SK-N-SH (cell line): Measurements from ENCODE around the gene IRF2BP2. TPM values are rescaled to one million over a fixed set of nuclear protein-coding genes. Genes with fewer than 3 reads are reported as not detected.
A peak's percentile ranks its signal among the peaks of the same experiment; 100 is the strongest.

Experiments
- CTCF ChIA-PET: fragments of 300-600, 350-600 bp; formaldehyde crosslinking; extraction: SDS; loops from one replicate; lab custom pipeline; 2021; lab: Yijun Ruan, JAX
- POLR2A ChIA-PET: fragments of 350-600 bp; sonication (Branson Sonifier 250); formaldehyde crosslinking; extraction: SDS; loops from one replicate; lab custom pipeline; 2020; ENCODE audit warnings: antibody characterized with exemption, inconsistent platforms; lab: Yijun Ruan, JAX
- DNase-seq: peaks from one replicate; pipeline ENCODE4 v3.0.0; 2012
- H2AFZ ChIP-seq: fragments of 200-600 bp; sonication (generic); 2 replicates; pipeline ENCODE4 v1.8.1; 2016; ENCODE audit warnings: antibody characterized with exemption, mild to moderate bottlenecking, low read depth
- H3F3A ChIP-seq: fragments of 200-600 bp; sonication (generic); replicated peaks from 2 replicates; pipeline ENCODE3; 2016; ENCODE audit warnings: antibody characterized with exemption, mild to moderate bottlenecking; ENCODE audit not compliant: insufficient read depth
- H3K27ac ChIP-seq, 2 experiments: fragments of 200-500 bp in 1 of 2; fragments of 200-600 bp in 1 of 2; sonication (Bioruptor generic) in 1 of 2; sonication (generic), shearing (Covaris generic) in 1 of 2; 2 replicates each; pipeline versions ENCODE4 v1.5.1 to v1.6.1; 2014 to 2016; ENCODE audit warnings: low read depth in 2 of 2, inconsistent platforms in 1 of 2, low read length in 1 of 2, mild to moderate bottlenecking in 1 of 2, mixed read lengths in 1 of 2
- H3K27me3 ChIP-seq: fragments of 200-600 bp; sonication (generic), shearing (Covaris generic); 2 replicates; pipeline ENCODE4 v1.6.1; 2016; ENCODE audit warnings: mixed run types; ENCODE audit not compliant: insufficient read depth
- H3K36me3 ChIP-seq, 2 experiments: fragments of 200-500 bp in 1 of 2; fragments of 200-600 bp in 1 of 2; sonication (Bioruptor generic) in 1 of 2; sonication (generic) in 1 of 2; replicated peaks in 1 of 2; 2 replicates each; pipeline versions ENCODE3 to v1.5.1; 2014 to 2016; ENCODE audit warnings: low read length in 1 of 2, mild to moderate bottlenecking in 1 of 2; ENCODE audit not compliant: insufficient read depth in 2 of 2, control insufficient read depth in 1 of 2
- H3K4me1 ChIP-seq, 2 experiments: fragments of 200-500 bp in 1 of 2; fragments of 200-600 bp in 1 of 2; sonication (Bioruptor generic) in 1 of 2; sonication (generic), shearing (Covaris generic) in 1 of 2; 2 replicates each; pipeline versions ENCODE4 v1.5.1 to v1.6.1; 2014 to 2016; ENCODE audit warnings: low read depth in 1 of 2, low read length in 1 of 2, mixed run types in 1 of 2; ENCODE audit not compliant: insufficient read depth in 2 of 2, control insufficient read depth in 1 of 2
- H3K4me2 ChIP-seq: fragments of 200-600 bp; sonication (generic), shearing (Covaris generic); 2 replicates; pipeline ENCODE4 v1.6.1; 2017; ENCODE audit warnings: mixed run types
- H3K4me3 ChIP-seq, 2 experiments: fragments of 200-500 bp in 1 of 2; fragments of 200-600 bp in 1 of 2; sonication (Bioruptor generic) in 1 of 2; sonication (generic), shearing (Covaris generic) in 1 of 2; 2 replicates each; pipeline versions ENCODE4 v1.5.1 to v1.8.1; 2014 to 2016; ENCODE audit warnings: low read depth in 2 of 2, inconsistent platforms in 1 of 2, low read length in 1 of 2, mild to moderate bottlenecking in 1 of 2, mixed read lengths in 1 of 2, moderate library complexity in 1 of 2
- H3K79me2 ChIP-seq: fragments of 200-600 bp; sonication (generic); 2 replicates; pipeline ENCODE4 v1.8.1; 2017; ENCODE audit warnings: mild to moderate bottlenecking; ENCODE audit not compliant: insufficient read depth
- H3K9ac ChIP-seq: fragments of 200-600 bp; sonication (generic); 2 replicates; pipeline ENCODE4 v1.6.1; 2017; ENCODE audit warnings: mixed run types
- H3K9me2 ChIP-seq: fragments of 200-600 bp; sonication (generic); 2 replicates; pipeline ENCODE4 v1.6.1; 2017; ENCODE audit warnings: mixed run types
- H3K9me3 ChIP-seq: fragments of 200-600 bp; sonication (generic); 2 replicates; pipeline ENCODE4 v1.6.1; 2017; ENCODE audit warnings: mixed run types, mild to moderate bottlenecking, moderate library complexity
- H4K20me1 ChIP-seq: fragments of 200-600 bp; sonication (generic); 2 replicates; pipeline ENCODE4 v1.6.1; 2017; ENCODE audit warnings: mild to moderate bottlenecking, mixed run types; ENCODE audit not compliant: insufficient read depth
- CTCF ChIP-seq: fragments of 200-600 bp; sonication (generic); IDR thresholded peaks from 2 replicates; pipeline ENCODE4 v1.6.1; 2017; ENCODE audit warnings: antibody characterized with exemption, mild to moderate bottlenecking, moderate library complexity
- EP300 ChIP-seq, 2 experiments: IDR thresholded peaks; 2 replicates each; pipeline versions ENCODE4 v1.4.0 to v1.6.1; 2012; ENCODE audit warnings: borderline replicate concordance in 1 of 2, low read depth in 1 of 2, low read length in 1 of 2
- FOSL2 ChIP-seq: IDR thresholded peaks from 2 replicates; pipeline ENCODE4 v1.4.0; 2012; ENCODE audit warnings: low read depth, mild to moderate bottlenecking, moderate library complexity, borderline replicate concordance
- GABPA ChIP-seq: IDR thresholded peaks from 2 replicates; pipeline ENCODE4 v1.4.0; 2012; ENCODE audit warnings: low read depth, mild to moderate bottlenecking
- JUND ChIP-seq: IDR thresholded peaks from 2 replicates; pipeline ENCODE4 v1.4.0; 2012
- MAX ChIP-seq: IDR thresholded peaks from 2 replicates; pipeline ENCODE4 v1.4.0; 2012; ENCODE audit warnings: low read depth
- MXI1 ChIP-seq: IDR thresholded peaks from 2 replicates; pipeline ENCODE4 v1.6.1; 2012; ENCODE audit warnings: mild to moderate bottlenecking, low read depth, low read length, improper control_type of control experiment
- PBX3 ChIP-seq: IDR thresholded peaks from 2 replicates; pipeline ENCODE4; 2012
- RAD21 ChIP-seq: IDR thresholded peaks from 2 replicates; pipeline ENCODE4 v1.6.1; 2012; ENCODE audit warnings: mild to moderate bottlenecking, low read length
- RCOR1 ChIP-seq: fragments of 150-350 bp; IDR thresholded peaks from 2 replicates; pipeline ENCODE4 v1.6.1; 2017; ENCODE audit warnings: antibody characterized with exemption, low read length
- REST ChIP-seq: IDR thresholded peaks from 2 replicates; pipeline ENCODE4 v1.6.1; 2012; ENCODE audit warnings: mild to moderate bottlenecking, low read depth, low read length, moderate library complexity
- RXRA ChIP-seq: IDR thresholded peaks from 2 replicates; pipeline ENCODE4 v1.4.0; 2012; ENCODE audit warnings: low read depth, mild to moderate bottlenecking, borderline replicate concordance
- SIN3A ChIP-seq: IDR thresholded peaks from 2 replicates; pipeline ENCODE4 v1.6.1; 2012; ENCODE audit warnings: low read depth, mild to moderate bottlenecking, low read length, moderate library complexity, borderline replicate concordance
- TAF1 ChIP-seq: IDR thresholded peaks from 2 replicates; pipeline ENCODE4 v1.6.1; 2012; ENCODE audit warnings: low read depth, mild to moderate bottlenecking, low read length, moderate library complexity, borderline replicate concordance
- TEAD4 ChIP-seq: IDR thresholded peaks from 2 replicates; pipeline ENCODE4 v1.4.0; 2012; ENCODE audit warnings: mild to moderate bottlenecking, borderline replicate concordance; ENCODE audit not compliant: insufficient read depth
- USF2 ChIP-seq: fragments of 150-350 bp; IDR thresholded peaks from 2 replicates; pipeline ENCODE4 v1.6.1; 2017; ENCODE audit warnings: antibody characterized with exemption, low read length, low read depth, borderline replicate concordance
- YY1 ChIP-seq: IDR thresholded peaks from 2 replicates; pipeline ENCODE4 v1.4.0; 2012; ENCODE audit warnings: low read depth, mild to moderate bottlenecking
- ZBTB33 ChIP-seq: IDR thresholded peaks from 2 replicates; pipeline ENCODE4 v1.4.0; 2012; ENCODE audit warnings: low read depth, borderline replicate concordance
- WGBS: methylation state at CpG from one replicate; pipeline ENCODE4 v1.1.6; 2017; ENCODE audit warnings: low lambda C conversion rate; 5-methylcytosine and 5-hydroxymethylcytosine counted together
- polyA plus RNA-seq, 3 experiments: library from polyadenylated mRNA; depleted of rRNA; stranded (reverse); fragments of >200 nt; gene quantifications; 2 replicates each; pipeline ENCODE4 v1.2.3, GENCODE V29; 2012

IRF2BP2 gene
- polyA plus RNA-seq, 1 of the 3 experiments (the other 2 are of a cell fraction) = 73.9 TPM

GRCh38 chr1:234606784-234607108, 3.2 kb downstream of the IRF2BP2 start:
- TF ChIP-seq REST (no peak), TEAD4 (no peak), ZBTB33 (no peak), RAD21 (no peak), GABPA (no peak), RXRA (no peak), PBX3 (no peak), TAF1 (no peak), EP300 (IDR thresholded peaks at IDR 0.05; ENCODE audit: borderline replicate concordance in 1 of 2, low read depth in 1 of 2, low read length in 1 of 2) (no peak), JUND (no peak), USF2 (no peak), MXI1 (no peak), RCOR1 (no peak), CTCF (no peak), SIN3A (no peak), MAX (no peak), YY1 (no peak), FOSL2 (no peak)
- WGBS = 5% methylated on average over 4 of the region's 4 CpGs
- DNase-seq = no peak
- Histone ChIP-seq H4K20me1 (peaks cover 21% of the 10 kb centered on the region), H3K4me3 (peak overlapping the region; percentile 71 to 83), H3K27ac (peak overlapping the region; percentile 98 to 100), H3K36me3 (peaks cover 51 to 66% of the 10 kb centered on the region in 2 experiments), H3K9ac (peak overlapping the region; percentile 94), H3K9me3 (no peaks in the 10 kb centered on the region), H3K79me2 (peaks cover 75% of the 10 kb centered on the region), H3K27me3 (no peaks in the 10 kb centered on the region), H3K4me2 (peak overlapping the region; percentile 90), H3K4me1 (peaks cover 21 to 46% of the 10 kb centered on the region in 2 experiments), H3F3A (peaks cover 53% of the 10 kb centered on the region), H2AFZ (no peak overlapping the region), H3K9me2 (no peaks in the 10 kb centered on the region)
- CTCF ChIA-PET = interaction anchor here (1.0 to 8.3 kb wide), 8 partner anchors 44 to 477 kb away, joined by 3 to 73 read pairs (median 4); no protein-coding TSS in a partner anchor
- POLR2A ChIA-PET = interaction anchor here (0.9 to 1.8 kb wide), 4 partner anchors 62 to 117 kb away, joined by 4 to 8 read pairs (median 6); no protein-coding TSS in a partner anchor
